Astrocyte of the cerebellum (primary cell): ENCODE data around the gene EMC7.

ENCODE experiments used
- DNase-seq: peaks from one replicate; pipeline ENCODE4 v3.0.0-alpha.2; 2011; ENCODE audit warnings: low read depth
- H3K4me3 ChIP-seq: 2 replicates; pipeline ENCODE4 v1.5.1; 2011; ENCODE audit warnings: mild to moderate bottlenecking, low read depth, low read length, moderate library complexity
- in situ Hi-C: cut with HindIII; loops from 2 replicates; pipeline ENCODE4 v1.10.0; 2017; ENCODE audit warnings: low sequenced_read_pairs
- TF ChIP-seq, protein P1 (sequence below): IDR thresholded peaks from 2 replicates; pipeline ENCODE4 v1.5.1; 2012; ENCODE audit warnings: low read length, low read depth, moderate library complexity, mild to moderate bottlenecking; ENCODE audit errors: missing control alignments

EMC7 gene

DNA sequence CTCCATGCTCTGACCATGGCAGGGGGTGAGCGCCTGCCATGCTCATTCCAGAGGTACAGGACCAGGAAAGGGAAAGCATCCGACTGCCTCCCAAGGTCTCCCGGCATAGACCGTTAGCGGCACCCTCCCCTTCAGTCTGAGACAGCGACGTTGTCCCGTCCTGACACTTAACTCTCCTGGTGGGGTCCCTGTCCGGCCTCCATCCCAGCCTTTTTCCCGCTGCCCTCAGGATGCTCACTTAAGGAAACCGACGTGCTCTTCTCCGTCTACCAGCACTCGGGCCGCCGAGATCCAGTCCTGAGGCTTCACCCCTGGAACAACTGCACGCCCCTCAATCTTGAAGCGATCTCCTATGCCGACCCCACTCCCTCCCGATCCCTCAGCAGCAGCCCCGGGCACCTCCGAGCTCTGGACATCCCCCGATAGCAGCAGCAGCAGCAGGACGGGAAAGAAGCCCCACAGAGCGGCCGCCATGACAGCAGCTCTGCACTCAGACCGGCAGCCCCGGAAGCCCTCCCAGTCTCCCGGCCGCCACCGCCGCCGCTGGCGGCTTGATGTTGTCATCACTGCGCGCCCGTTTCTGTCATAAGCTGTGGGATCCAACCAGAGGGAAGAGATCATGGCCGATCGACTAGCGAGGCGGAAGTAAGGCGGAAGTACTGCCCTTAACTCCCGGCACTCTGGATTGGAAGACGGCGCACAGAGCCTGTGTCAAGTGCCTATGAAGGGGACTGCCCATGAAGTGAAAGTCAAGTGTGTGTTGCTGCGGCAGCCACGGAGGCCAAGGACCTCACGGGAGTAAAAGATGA is at the start of gene EMC7, which contains the start of gene PGBD4:
Gene EMC7, minus strand, starts transcription at position 497 of the 809 bp plus-strand sequence. Its CDS starts 23 bp downstream, at position 474.
Gene PGBD4, plus strand, starts transcription at position 718 of the 809 bp plus-strand sequence. CDS start 449 bp downstream, outside the sequence.
- in situ Hi-C loops = no loop called here
- peak; percentile 99 for DNase-seq
- TF ChIP-seq, protein P1, sequence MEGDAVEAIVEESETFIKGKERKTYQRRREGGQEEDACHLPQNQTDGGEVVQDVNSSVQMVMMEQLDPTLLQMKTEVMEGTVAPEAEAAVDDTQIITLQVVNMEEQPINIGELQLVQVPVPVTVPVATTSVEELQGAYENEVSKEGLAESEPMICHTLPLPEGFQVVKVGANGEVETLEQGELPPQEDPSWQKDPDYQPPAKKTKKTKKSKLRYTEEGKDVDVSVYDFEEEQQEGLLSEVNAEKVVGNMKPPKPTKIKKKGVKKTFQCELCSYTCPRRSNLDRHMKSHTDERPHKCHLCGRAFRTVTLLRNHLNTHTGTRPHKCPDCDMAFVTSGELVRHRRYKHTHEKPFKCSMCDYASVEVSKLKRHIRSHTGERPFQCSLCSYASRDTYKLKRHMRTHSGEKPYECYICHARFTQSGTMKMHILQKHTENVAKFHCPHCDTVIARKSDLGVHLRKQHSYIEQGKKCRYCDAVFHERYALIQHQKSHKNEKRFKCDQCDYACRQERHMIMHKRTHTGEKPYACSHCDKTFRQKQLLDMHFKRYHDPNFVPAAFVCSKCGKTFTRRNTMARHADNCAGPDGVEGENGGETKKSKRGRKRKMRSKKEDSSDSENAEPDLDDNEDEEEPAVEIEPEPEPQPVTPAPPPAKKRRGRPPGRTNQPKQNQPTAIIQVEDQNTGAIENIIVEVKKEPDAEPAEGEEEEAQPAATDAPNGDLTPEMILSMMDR = no peak
- peak within 1 kb of the TSS; percentile 83 for H3K4me3 ChIP-seq

DNA sequence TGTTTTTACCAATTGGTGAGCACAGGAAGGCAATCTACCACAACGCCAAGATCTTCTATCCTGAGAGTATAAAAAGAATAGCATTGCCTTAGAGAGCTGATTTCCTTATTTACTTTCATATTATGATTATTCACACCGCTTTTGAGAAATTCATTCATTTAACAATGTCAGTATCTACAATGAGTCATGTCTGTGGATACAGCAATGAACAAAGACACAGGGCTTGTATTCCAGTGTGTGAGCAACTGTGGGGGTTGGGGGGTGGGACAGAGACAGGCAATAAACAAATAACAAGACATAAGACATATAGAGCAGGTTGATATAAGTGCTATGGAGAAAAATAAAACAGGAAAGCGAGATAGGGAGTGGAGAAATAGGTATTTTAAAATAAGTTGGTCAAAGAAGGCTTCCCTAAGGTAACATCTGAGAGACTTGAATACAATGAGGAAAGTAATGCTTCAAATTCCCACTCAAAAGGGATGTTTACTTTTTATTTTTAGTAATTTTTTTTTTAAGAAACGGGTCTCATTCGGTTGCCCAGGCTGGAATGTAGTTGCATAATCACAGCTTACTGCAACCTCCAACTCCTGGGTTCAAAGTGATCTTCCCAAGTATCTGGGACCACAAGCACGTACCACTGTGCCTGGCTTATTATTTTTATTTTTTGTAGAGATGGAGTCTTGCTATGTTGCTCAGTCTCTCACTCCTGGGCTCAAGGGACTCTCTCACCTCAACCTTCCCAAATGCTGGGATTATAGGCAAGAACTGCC is 45.9 kb upstream of the EMC7 start:
- H3K4me3 ChIP-seq = no peak overlapping the region
- TF ChIP-seq, protein P1 = no peak
- no peak for DNase-seq
- in situ Hi-C loops = loop anchor here (5.0 kb wide), 1 partner anchor 60 kb away; no protein-coding TSS in a partner anchor

DNA sequence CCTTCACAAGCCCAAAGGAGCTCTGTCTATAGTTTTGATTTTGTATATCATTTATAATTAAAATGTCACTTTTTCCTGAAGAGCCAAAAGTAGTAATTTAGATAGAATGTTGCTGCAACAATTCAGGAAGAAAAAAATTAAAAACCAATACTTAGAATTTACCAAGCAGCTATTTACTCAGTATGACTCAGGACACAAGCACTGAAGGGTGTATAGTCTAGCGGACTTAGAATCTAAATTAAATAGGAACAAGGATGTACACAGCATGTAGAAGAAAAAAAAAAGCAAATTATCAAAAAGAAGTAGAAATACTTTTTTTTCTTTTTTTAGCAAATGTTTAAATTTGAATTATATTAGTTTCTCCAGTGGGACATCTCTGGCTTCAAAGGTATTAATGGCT is 31.8 kb upstream of the EMC7 start:
- DNase-seq = no peak
- in situ Hi-C loops = no loop called here
- TF ChIP-seq, protein P1 = no peak
- no peak overlapping the region for H3K4me3 ChIP-seq

DNA sequence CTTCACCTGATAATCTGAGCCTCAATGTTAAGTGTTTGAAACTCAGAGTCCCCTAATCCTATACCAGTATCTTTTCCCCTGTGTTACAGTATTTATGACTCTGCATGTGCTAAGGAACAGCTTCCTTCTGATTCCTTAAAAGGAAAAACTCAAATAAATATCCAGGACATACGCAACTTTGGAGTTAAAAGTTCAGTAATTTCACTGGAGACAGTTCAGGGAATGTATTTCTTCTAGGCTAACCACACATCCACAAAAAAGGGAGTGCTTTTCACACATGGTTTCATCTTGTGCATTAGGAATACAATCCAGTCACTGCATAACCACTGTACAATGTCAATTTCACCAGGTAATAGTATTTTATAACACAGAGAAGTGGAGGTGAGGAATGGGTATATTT is 31.2 kb upstream of the EMC7 start:
- in situ Hi-C loops = no loop called here
- TF ChIP-seq, protein P1 = no peak
- H3K4me3 ChIP-seq = no peak overlapping the region
- DNase-seq = peak; percentile 12

DNA sequence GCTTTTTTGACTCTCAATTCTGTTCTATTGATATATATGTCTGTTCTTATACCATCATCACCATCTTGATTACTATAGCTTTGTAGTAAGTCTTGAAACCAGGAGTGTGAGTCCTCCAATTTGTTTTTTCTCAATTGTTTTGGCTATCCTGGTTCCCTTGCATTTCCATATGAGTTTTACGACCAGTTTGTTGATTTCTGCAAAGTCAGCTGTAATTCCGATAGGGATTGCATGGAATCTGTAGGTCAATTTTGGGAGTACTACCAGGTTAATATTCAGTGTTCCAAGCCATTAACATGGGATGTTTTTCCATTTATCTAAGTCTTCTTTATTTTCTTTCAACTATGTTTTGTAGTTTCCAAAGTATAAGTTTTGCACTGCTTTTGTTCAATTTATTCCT is 27.2 kb upstream of the EMC7 start:
- in situ Hi-C loops = no loop called here
- TF ChIP-seq, protein P1 = no peak
- no peak for DNase-seq
- H3K4me3 ChIP-seq = no peak overlapping the region

DNA sequence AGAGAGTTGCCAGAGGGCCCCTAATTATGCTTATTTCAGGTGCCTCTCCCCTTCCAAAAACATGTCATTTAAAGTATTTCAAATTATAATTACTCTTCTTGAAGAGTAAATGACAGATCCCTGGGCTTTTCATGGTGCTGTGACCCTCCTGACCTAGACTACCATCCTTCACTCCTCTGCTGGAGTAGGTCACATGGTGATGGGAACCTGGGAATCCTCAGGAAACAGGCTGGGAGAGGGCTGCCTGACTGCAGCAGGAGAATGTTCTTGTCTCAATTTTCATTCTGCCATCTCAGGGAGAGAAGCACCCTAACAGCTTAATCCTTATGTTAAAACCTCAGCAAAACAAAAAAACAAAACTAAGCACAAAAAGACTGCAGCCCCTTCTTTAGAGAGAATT is 24.9 kb upstream of the EMC7 start:
- no peak overlapping the region for H3K4me3 ChIP-seq
- TF ChIP-seq, protein P1 = no peak
- in situ Hi-C loops = no loop called here
- DNase-seq = no peak
